ENCODE data around the gene ATF7IP.

The ATF7IP gene

GRCh38 chr12:14481201-14481600, 115.7 kb downstream of the ATF7IP start:
- DNase-seq (ENCODE audit: low read depth): no peak

- no peak for DNase-seq (ENCODE audit: low read depth)
These were observed 116.9 kb downstream of the ATF7IP start for GRCh38 chr12:14482361-14482760.

DNA sequence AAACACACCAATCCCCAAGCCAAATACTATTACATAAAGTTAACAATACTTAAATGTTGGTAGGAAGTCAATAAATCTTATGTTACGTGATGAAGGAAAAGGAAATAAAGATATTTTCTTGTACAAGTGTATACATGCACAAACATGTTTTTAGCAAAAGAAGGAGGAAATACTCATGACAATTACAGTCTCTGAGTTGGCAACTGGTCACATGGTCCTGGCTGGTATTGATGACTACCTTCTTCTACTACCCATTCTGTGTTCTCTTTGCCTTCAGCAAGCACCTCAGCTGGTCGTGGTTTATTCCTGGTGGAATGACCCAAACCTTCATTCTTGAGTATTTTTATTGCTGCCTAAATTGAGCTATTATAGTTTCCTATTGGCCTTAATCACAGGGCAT, 117.4 kb downstream of the ATF7IP start:
- DNase-seq (ENCODE audit: low read depth): no peak

- DNase-seq (ENCODE audit: low read depth): no peak
These were observed 129.8 kb downstream of the ATF7IP start for GRCh38 chr12:14495326-14495725.

GRCh38 chr12:14505626-14506596, 140.4 kb downstream of the ATF7IP start:
- no peak for DNase-seq (ENCODE audit: low read depth)

DNA sequence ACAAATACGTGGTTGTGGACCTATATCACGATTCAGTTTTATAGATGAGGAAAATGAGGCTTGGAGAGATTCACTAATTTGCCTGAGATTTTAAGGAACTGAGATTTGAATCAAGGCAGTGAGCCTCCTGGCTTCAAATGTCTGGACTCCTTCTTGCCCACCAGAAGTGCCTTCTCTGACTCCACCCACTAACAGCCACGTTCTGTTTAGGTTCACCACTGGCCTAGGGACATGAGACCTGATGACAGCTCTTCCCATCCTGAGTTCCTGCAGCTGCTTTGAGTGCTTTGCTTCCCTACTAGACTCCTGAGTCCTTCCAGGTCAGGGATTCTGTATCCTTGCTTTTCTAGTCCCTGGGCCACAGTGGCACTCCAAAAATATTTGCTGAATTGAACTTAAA, 145.1 kb downstream of the ATF7IP start:
- DNase-seq (ENCODE audit: low read depth): no peak

DNA sequence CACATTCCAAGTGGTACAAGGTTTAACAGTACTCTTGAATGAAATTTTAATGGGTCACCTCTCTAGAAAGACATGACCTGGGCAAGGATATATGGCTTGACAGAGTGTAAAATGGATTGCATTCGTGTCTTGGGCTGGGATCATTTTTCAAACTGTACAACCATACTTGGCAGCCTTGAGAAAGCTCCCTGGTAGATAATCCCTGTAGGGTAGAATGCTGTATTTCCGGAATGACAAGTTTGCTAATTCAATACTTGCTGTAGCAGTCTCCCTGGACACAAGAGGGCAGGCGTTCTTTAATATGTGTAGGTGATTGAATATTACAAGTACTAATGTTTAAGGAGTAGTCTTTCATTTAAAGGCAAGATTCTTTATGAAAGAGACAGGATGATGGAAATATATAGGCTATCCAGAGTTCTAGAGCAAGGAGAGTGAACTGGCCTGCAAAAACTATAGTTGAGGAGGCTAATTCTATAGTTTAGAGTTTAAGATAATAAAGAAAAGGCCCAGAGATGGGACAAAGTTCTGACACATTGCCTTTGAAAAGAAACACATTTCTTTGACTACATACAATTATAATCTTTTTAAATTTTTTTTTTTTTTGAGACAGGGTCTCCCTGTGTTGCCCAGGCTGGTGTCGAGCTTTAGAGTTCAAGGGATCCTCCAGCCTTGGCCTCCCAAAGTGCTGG, 148.8 kb downstream of the ATF7IP start:
- no peak for DNase-seq (ENCODE audit: low read depth)

DNA sequence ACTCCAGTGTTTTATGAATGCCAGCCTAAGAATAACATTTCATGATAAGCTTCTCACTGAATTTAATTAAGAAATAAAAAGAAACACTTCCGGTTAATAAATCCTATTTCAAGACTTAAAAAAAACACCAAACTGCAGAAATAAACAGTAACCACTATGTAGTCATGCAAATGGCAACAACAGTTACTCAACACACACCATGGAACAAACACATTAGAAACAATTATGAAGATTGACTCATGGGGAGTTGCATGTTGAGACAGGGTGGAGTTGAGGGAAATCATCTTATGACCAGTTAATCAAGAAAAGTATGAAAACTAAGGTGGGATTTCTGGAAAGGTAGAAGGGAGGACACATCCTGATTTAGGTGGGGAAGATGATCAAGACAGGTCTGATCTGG, 149.5 kb downstream of the ATF7IP start:
- no peak for DNase-seq (ENCODE audit: low read depth)

GRCh38 chr12:14521822-14522221, 156.3 kb downstream of the ATF7IP start:
- DNase-seq (ENCODE audit: low read depth): no peak

DNA sequence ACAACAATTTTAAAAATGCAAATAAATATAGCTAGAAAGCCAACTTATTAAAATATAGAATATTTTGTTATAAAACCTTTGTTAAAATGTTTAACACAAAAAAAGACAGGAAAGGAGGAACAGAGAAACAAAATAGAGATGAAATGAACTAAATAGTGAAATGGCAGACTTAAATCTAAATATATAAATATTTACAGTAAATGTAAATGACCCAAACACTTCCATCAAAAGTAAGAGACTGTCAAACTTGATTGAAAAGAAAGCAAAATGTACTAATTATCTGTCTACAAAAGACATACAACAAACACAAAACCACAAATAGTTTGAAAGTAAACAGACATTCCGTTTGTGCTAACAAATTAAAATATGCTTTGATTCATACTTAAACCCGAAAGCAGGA, 160.5 kb downstream of the ATF7IP start:
- DNase-seq (ENCODE audit: low read depth): no peak

- DNase-seq (ENCODE audit: low read depth): no peak
These were observed 166.7 kb downstream of the ATF7IP start for GRCh38 chr12:14532152-14532551.

DNA sequence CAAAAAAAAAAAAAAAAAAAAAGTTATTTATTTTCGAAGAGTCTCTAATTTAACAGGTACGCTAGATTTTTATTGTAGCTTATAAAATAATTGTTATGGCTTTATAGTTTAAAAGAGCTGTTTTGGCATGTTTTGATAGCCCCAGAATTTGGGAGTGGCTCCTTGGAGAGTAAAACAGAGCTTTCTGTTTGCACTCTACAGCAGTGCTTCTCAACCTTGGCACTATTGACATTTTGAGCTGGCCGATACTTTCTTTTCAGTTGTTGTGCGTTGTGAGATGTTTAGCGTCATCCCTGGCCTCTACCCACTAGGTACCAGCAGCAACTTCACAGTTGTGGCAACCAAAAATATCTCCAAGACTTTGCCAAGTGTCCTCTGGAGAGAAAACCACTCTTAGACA, 171.6 kb downstream of the ATF7IP start:
- no peak for DNase-seq (ENCODE audit: low read depth)

GRCh38 chr12:14540801-14541462, 175.4 kb downstream of the ATF7IP start:
- DNase-seq (ENCODE audit: low read depth): no peak

GRCh38 chr12:14545144-14546124, 180.0 kb downstream of the ATF7IP start:
- DNase-seq (ENCODE audit: low read depth): no peak

GRCh38 chr12:14547571-14547970, 182.1 kb downstream of the ATF7IP start:
- no peak for DNase-seq (ENCODE audit: low read depth)

DNA sequence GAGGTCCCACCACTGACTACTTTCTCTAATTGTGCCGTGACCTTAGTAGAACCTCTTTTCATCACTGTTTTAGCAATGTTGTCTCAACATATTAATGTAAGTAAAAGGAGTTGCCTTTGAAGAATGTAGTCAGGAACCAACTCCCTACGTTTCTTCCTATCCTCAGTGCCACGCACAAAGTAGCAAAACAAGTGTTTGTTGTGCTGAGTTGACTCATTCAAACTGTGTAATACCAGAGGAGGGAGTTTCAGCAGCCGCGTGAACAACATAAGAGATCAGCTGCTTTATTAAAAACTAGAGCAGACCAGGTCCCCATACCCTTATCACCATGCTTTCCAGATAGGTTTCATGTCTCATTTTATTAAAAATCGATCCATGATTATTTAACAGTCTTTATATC, 183.1 kb downstream of the ATF7IP start:
- no peak for DNase-seq (ENCODE audit: low read depth)

Data from stimulated activated CD4-positive, alpha-beta T cell treated with anti-CD3 and anti-CD28 coated beads, Interleukin-2, amount 100 ng/mL, for 4 hours (primary cell).